WTC11 (cell line): ENCODE measurements around the gene FUCA1.

ENCODE experiments used
- CBFB ChIP-seq: sonication (generic); formaldehyde crosslinking; IDR thresholded peaks from 2 replicates; pipeline ENCODE4 v1.8.1; 2022; ENCODE audit warnings: mild to moderate bottlenecking, low read depth, missing genetic modification reagents
- CTCF ChIP-seq: fragments of 200-600 bp; IDR thresholded peaks from 2 replicates; pipeline ENCODE4 v1.8.0; 2022; ENCODE audit warnings: antibody characterized with exemption
- E2F5 ChIP-seq: sonication (generic); formaldehyde crosslinking; IDR thresholded peaks from 2 replicates; pipeline ENCODE4 v1.8.1; 2022; ENCODE audit warnings: mild to moderate bottlenecking, moderate library complexity, missing genetic modification reagents
- ETV6 ChIP-seq: sonication (generic); formaldehyde crosslinking; IDR thresholded peaks from 2 replicates; pipeline ENCODE4 v1.8.1; 2022; ENCODE audit warnings: mild to moderate bottlenecking, missing genetic modification reagents
- NFE2L1 ChIP-seq: sonication (generic); formaldehyde crosslinking; IDR thresholded peaks from 2 replicates; pipeline ENCODE4 v1.8.1; 2023; ENCODE audit warnings: missing genetic modification reagents
- RORB ChIP-seq: fragments of 250-450 bp; sonication (Bioruptor Pico); IDR thresholded peaks from 2 replicates; pipeline ENCODE4 v1.9.0; 2021; ENCODE audit warnings: mild to moderate bottlenecking
- TEAD1 ChIP-seq: sonication (generic); formaldehyde crosslinking; IDR thresholded peaks from 2 replicates; pipeline ENCODE4 v1.8.0; 2022; ENCODE audit warnings: mild to moderate bottlenecking, missing genetic modification reagents
- USF2 ChIP-seq: sonication (generic); formaldehyde crosslinking; IDR thresholded peaks from 2 replicates; pipeline ENCODE4 v1.8.1; 2023; ENCODE audit warnings: mild to moderate bottlenecking, missing genetic modification reagents, moderate library complexity
- ZBTB21 ChIP-seq: sonication (generic); formaldehyde crosslinking; IDR thresholded peaks from 2 replicates; pipeline ENCODE4 v1.8.1; 2023; ENCODE audit warnings: mild to moderate bottlenecking, missing genetic modification reagents, borderline replicate concordance
- ZNF423 ChIP-seq: fragments of 250-450 bp; sonication (Bioruptor Pico); IDR thresholded peaks from 2 replicates; pipeline ENCODE4 v2.1.2; 2022; ENCODE audit warnings: mild to moderate bottlenecking, moderate library complexity
- ZNF532 ChIP-seq: fragments of 250-450 bp; sonication (Bioruptor Pico); IDR thresholded peaks from 2 replicates; pipeline ENCODE4 v1.9.0; 2021; ENCODE audit warnings: mild to moderate bottlenecking, borderline replicate concordance
- TF ChIP-seq, protein P1 (sequence below): sonication (generic); formaldehyde crosslinking; conservative IDR thresholded peaks from 2 replicates; pipeline ENCODE4 v1.8.1; 2023; ENCODE audit warnings: mild to moderate bottlenecking, low read depth, missing genetic modification reagents, moderate library complexity
- TF ChIP-seq, protein P2 (sequence below): sonication (generic); formaldehyde crosslinking; IDR thresholded peaks from 2 replicates; pipeline ENCODE4 v1.8.1; 2022; ENCODE audit warnings: missing genetic modification reagents, borderline replicate concordance

- no peak for TF ChIP-seq USF2 (CRISPR knock-in tag)
- no peak for TF ChIP-seq CTCF
- TF ChIP-seq NFE2L1 (CRISPR knock-in tag): no peak
- TF ChIP-seq, protein P1, sequence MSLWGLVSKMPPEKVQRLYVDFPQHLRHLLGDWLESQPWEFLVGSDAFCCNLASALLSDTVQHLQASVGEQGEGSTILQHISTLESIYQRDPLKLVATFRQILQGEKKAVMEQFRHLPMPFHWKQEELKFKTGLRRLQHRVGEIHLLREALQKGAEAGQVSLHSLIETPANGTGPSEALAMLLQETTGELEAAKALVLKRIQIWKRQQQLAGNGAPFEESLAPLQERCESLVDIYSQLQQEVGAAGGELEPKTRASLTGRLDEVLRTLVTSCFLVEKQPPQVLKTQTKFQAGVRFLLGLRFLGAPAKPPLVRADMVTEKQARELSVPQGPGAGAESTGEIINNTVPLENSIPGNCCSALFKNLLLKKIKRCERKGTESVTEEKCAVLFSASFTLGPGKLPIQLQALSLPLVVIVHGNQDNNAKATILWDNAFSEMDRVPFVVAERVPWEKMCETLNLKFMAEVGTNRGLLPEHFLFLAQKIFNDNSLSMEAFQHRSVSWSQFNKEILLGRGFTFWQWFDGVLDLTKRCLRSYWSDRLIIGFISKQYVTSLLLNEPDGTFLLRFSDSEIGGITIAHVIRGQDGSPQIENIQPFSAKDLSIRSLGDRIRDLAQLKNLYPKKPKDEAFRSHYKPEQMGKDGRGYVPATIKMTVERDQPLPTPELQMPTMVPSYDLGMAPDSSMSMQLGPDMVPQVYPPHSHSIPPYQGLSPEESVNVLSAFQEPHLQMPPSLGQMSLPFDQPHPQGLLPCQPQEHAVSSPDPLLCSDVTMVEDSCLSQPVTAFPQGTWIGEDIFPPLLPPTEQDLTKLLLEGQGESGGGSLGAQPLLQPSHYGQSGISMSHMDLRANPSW (CRISPR knock-in tag): no peak
- no peak for TF ChIP-seq RORB
- TF ChIP-seq TEAD1: no peak
- TF ChIP-seq E2F5 (CRISPR knock-in tag): no peak
- TF ChIP-seq, protein P2, sequence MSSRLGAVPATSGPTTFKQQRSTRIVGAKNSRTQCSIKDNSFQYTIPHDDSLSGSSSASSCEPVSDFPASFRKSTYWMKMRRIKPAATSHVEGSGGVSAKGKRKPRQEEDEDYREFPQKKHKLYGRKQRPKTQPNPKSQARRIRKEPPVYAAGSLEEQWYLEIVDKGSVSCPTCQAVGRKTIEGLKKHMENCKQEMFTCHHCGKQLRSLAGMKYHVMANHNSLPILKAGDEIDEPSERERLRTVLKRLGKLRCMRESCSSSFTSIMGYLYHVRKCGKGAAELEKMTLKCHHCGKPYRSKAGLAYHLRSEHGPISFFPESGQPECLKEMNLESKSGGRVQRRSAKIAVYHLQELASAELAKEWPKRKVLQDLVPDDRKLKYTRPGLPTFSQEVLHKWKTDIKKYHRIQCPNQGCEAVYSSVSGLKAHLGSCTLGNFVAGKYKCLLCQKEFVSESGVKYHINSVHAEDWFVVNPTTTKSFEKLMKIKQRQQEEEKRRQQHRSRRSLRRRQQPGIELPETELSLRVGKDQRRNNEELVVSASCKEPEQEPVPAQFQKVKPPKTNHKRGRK (CRISPR knock-in tag): no peak
- no peak for TF ChIP-seq ZNF423 (CRISPR knock-in tag)
- no peak for TF ChIP-seq ZBTB21
- no peak for TF ChIP-seq ETV6
- TF ChIP-seq CBFB (CRISPR knock-in tag): no peak
- TF ChIP-seq ZNF532: no peak
Observed at GRCh38 chr1:23896491-23896890, 28.4 kb upstream of the FUCA1 start.
